Measurements from ENCODE around the gene MAMLD1. TPM values are rescaled to one million over a fixed set of nuclear protein-coding genes. Genes with fewer than 3 reads are reported as not detected.

Gene MAMLD1
- total RNA-seq, result 1 to 10 TPM in 1 of 4 donors, under 1 TPM in 3; 0.38 to 2.5 (median 0.75) TPM

DNA sequence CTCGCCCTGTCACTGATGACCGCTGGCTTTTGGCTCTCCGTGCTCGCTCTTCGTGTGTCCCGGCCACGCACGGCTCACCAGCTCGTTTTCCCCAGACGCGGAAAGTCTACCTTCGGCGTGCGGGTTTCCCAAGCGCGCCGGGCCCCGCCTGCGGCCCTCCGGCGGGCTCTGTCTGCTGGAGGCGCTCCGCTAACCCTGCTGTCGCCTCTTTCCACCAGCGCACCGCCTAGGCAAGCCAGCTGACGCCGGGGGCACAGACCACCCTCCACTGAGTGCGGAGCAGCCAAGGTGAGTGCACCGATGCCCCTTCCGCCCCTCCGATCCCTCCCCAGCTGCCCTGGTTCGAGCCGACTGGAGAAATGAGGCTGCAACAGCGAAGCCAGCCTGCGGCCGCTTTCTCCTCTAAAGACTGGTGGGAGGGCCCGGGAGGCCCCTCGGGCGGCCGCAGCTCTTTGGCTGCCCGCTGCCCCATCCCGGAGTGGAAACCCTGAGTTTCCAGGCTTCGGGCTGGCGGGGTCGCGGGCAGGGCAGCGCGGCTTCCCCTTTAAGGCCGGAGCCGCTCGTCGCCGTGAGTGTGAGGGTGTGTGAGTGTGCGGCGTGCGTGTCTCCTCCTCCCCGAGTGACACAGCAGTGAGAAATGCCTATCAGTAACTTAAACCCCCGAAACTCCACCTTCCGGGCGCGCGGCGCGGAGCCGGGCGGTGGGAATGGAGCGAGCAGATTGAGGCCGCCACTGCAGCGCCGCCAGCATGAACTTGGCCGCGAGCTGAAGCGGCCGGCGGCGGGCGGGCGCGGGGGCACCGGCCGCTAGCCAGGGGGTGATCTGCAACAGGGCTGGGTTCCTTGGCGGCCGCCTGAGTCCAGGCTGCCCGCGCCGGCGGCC lies at the start of gene MAMLD1:
Gene MAMLD1, plus strand, starts transcription at position 719 of the 883 bp plus-strand sequence. CDS start 82,200 bp downstream, outside the sequence.
- Histone ChIP-seq H3K27ac (peak within 1 kb of the TSS; percentile 9 to 84 (median 75)), H3K4me1 (peaks cover 0 to 5% (median 0%) of the 10 kb centered on the region in 4 donors), H3K9me3 (peaks cover 0 to 3% (median 0%) of the 10 kb centered on the region in 4 donors), H3K27me3 (no peaks in the 10 kb centered on the region), H3K4me3 (peak within 1 kb of the TSS; percentile 39 to 63 (median 54)), H3K36me3 (no peaks in the 10 kb centered on the region)
- TF ChIP-seq POLR2A (IDR thresholded peaks at IDR 0.05) (peak in 1 of 2 donors; percentile 23), CTCF (IDR thresholded peaks at IDR 0.05) (peak in 1 of 6 experiments; percentile 3)
- peak; percentile 58 to 85 (median 61) for DNase-seq

- Histone ChIP-seq H3K27ac (no peak overlapping the region), H3K9me3 (no peaks in the 10 kb centered on the region), H3K4me1 (no peaks in the 10 kb centered on the region), H3K4me3 (no peak overlapping the region), H3K36me3 (no peaks in the 10 kb centered on the region), H3K27me3 (no peaks in the 10 kb centered on the region)
- DNase-seq, result no peak
- no peak for TF ChIP-seq POLR2A (IDR thresholded peaks at IDR 0.05)
- no peak for TF ChIP-seq CTCF (IDR thresholded peaks at IDR 0.05)
These were observed 49.6 kb upstream of the MAMLD1 start for GRCh38 chrX:150313514-150313913.

GRCh38 chrX:150314186-150314585 lies 48.9 kb upstream of the MAMLD1 start:
- no peak for DNase-seq
- TF ChIP-seq CTCF (IDR thresholded peaks at IDR 0.05), result no peak
- TF ChIP-seq POLR2A (IDR thresholded peaks at IDR 0.05), result no peak
- Histone ChIP-seq H3K9me3 (no peaks in the 10 kb centered on the region), H3K27ac (no peak overlapping the region), H3K27me3 (no peaks in the 10 kb centered on the region), H3K4me1 (no peaks in the 10 kb centered on the region), H3K36me3 (no peaks in the 10 kb centered on the region), H3K4me3 (no peak overlapping the region)

GRCh38 chrX:150316564-150316963 lies 46.6 kb upstream of the MAMLD1 start:
- Histone ChIP-seq H3K4me1 (no peaks in the 10 kb centered on the region), H3K4me3 (no peak overlapping the region), H3K9me3 (no peaks in the 10 kb centered on the region), H3K27ac (no peak overlapping the region), H3K27me3 (no peaks in the 10 kb centered on the region), H3K36me3 (no peaks in the 10 kb centered on the region)
- DNase-seq, result no peak
- TF ChIP-seq CTCF (IDR thresholded peaks at IDR 0.05), result no peak
- no peak for TF ChIP-seq POLR2A (IDR thresholded peaks at IDR 0.05)

DNA sequence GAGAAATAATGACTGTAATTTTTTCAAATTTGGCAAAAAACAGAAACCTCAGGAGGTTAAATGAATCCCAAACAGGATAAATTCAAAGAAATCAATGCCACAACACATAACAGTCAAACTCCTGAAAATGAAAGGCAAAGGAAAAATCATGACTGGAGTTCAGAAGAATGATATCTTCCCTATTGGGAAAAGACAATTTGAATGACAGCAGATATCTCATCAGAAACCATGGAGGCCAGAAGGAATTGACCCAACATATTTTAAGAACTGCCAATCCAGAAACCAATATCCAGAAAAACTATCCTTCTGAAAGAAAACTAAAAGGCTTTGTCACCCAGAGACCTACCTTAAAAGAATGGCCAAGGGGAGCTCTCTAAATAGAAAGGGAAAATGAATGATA lies 40.1 kb upstream of the MAMLD1 start:
- TF ChIP-seq POLR2A (IDR thresholded peaks at IDR 0.05) (no peak), CTCF (IDR thresholded peaks at IDR 0.05) (no peak)
- DNase-seq, result no peak
- Histone ChIP-seq H3K27me3 (no peaks in the 10 kb centered on the region), H3K27ac (no peak overlapping the region), H3K36me3 (no peaks in the 10 kb centered on the region), H3K9me3 (no peaks in the 10 kb centered on the region), H3K4me1 (no peaks in the 10 kb centered on the region), H3K4me3 (no peak overlapping the region)

All from Peyer's patch (tissue), 4 donors.